HG03097 (cell line): Measurements from ENCODE around the gene SPART.
"Not testable (repeated sequence)": the region's sequence is repeated elsewhere in the genome, so short reads cannot be mapped to it uniquely, and the experiment has no call there.

Experiments
- ATAC-seq: cut with Tn5 transposase; IDR thresholded peaks from one replicate; pipeline ENCODE4 v1.9.1; 2021; ENCODE audit not compliant: unreplicated experiment, low FRiP score

The SPART gene

DNA sequence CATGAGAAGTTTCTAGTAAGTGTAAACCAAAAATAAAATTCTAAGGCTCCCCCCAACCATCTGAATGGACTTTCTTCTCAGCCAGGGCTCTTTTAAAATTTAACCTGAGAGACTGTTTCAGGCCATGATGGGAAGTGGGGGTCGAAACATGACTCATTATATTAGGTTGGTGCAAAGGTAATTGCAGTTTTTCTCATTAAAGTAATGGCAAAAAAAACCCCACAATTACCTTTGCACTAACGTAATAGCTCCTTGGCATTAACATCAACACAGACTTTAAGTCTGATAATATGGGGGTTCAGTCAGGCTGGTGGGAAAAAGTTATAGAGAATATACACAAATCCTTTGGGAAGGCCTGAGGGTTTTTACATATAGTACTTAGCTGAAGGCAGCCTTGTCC, 9.4 kb upstream of the SPART start:
- no peak for ATAC-seq

DNA sequence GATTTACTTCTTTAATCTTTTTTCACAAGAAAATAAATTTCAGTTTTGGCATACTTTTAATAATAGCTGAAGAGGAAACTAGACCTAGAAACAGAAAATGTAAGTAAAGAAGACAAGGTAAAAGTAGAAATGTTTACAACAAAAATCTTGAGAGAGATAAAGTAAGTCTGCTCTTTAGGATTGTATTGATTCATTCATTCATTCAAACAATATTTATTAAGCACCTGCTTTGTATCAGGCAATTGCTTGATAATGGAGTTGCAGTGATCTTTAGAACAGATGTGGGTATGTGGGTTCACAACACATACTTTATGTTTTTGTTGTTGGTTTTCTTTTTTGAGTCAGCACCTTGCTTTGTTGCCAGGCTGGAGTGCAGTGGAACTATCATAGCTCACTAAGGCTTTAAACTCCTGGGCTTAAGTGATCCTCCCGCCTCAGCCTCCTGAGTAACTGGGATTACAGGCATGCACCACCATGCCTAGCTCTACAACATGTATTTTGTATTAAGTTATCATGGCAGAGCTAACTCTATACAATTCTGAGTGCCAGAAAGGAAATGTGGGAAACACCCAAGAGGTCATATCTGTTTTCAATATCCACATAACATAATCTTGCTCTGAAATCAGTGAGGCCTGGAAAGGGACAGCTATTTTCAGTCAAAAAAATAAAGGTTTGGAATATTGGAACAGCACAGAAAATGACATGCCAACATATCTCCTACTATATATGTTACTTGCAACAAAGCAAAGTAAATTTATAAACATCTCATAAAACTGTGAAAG, 8.8 kb upstream of the SPART start:
- no peak for ATAC-seq

- no peak for ATAC-seq
These were observed 6.8 kb upstream of the SPART start for GRCh38 chr13:36353001-36353400.

GRCh38 chr13:36352350-36352749, 6.2 kb upstream of the SPART start:
- no peak for ATAC-seq

GRCh38 chr13:36347531-36348210, 1.5 kb upstream of the SPART start:
- ATAC-seq, result no peak

DNA sequence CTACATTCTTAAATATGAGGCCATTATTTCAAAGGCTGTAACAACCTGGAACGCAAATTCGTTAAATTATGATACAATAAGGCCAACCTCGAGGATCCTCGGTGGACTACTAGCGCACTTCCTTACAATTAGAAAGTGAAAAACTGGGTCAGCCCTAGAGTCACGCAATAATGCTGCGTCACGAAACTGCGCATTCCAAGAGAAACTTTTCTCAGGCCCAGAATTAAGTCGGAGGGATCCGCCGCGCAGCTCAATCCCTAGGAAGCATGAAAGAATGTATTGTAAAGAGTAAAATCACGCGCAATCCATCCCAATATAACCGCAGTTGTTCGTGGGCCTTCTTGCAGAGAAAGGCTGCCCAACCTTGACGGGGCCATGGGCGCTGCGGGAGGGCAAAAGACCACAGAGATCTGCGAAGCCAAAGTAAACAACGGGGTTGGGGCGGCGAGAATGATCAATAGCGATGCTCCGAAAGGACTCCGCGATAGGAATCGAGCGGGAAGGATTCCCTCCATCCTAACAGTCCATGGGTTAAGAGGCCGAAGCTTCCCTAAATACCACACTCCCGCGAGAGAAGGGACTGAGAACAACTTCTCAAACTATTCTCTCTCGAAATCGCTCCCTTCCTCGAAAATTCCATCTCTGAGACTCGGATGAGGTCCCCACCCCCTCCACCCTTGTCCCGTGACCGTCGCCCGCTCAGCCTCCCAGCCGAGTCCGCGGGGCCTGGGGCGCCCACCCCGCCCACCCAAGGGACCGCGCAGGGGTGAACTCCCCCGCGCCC, 564 bp downstream of the SPART start:
- ATAC-seq, result no peak

DNA sequence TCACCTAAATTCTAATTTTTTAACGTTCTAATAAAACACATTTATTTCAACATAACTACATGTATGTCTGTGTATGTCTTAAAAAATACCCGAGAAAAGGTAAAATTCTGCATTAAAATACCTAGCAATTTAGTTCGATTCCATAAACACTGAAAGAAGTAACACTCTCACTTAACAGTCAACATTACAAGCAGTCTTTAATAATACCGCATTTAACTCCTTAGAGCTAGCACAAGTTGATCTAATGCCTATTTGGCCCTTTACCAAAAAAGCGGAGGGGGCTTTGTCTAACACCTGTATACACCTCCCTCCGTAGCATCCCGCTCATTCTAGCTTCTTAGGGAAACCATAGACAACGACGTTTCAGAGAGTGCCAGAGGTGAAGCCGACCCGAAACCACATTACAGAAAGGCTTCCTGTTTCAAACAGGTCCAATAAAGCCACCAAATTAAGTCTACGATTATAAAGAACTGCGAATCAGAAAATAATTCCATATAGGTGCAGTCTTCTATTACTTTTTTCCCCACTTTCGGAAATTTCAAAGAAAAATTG, 1.2 kb downstream of the SPART start:
- no peak for ATAC-seq

DNA sequence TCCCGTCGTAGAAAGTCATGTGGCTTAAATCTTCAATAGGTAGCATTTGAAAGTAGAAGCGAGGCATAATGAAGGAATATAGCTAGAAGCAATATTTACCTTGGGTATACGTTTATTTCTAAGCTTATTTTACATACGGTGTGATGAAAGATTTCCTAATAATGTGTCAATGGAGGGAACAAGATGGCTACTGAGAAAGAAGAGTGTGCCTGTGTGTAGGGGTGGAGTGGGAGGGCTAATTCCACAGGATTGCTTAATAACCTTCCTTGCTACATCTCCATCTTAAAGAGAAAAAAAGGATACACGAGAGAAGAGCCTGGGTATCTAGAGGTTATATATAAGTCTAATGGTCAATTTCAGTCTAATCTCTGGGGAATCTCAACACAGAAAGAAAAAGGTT, 2.0 kb downstream of the SPART start:
- no peak for ATAC-seq

DNA sequence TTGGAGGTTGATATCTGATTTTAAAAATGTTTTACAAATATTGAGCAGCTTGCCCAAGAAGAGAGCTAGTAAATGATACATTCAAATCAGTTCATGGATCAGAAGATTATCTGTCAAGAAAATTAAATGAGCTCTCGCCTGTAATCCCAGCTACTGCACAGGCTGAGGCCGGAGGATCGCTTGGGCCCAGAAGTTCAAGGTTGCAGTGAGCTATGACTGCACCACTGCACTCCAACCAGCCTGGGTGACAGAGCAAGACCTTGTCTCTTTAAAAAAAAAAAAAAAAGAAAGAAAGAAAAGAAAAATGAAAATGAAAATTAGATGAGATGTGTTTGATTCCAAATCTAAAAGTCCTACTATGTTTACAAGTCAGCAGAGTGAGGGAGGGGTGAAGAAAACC, 2.4 kb downstream of the SPART start:
- no peak for ATAC-seq

DNA sequence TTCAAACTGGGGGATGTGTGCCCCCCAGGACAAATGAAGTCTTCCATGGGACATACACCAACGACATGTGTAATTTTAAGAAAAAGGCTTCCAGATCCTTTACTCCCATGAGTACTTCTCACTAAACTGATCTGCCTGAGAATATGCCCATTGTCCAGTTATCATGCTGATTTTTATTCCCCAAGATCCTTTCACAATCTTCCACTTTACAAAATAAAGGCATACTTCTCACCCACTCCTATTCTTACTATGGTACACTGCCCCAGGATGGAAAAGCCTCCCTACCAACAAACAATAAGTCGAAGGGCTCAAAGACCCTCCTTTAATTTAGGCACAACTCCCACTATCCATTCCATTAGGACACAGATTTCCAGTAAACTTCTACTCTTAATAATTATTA, 3.5 kb downstream of the SPART start:
- no peak for ATAC-seq

DNA sequence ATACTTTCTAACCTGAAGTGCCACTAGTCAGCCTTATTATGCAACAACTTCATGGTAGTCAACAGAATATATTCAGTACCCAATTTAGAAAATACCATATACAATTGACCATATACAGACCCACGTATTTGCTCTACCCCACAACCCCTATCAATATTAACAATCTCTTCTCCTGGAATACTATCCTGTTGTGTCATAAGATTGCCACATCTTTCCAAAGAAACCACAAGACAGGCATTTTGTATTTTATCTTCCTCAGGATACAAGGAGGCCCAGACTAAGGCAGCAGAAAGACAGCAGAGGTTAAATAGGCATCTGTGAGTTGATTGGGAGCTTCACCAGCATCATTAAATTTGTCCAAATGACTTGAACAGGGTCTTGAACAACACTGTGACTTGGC, 4.5 kb downstream of the SPART start:
- no peak for ATAC-seq

DNA sequence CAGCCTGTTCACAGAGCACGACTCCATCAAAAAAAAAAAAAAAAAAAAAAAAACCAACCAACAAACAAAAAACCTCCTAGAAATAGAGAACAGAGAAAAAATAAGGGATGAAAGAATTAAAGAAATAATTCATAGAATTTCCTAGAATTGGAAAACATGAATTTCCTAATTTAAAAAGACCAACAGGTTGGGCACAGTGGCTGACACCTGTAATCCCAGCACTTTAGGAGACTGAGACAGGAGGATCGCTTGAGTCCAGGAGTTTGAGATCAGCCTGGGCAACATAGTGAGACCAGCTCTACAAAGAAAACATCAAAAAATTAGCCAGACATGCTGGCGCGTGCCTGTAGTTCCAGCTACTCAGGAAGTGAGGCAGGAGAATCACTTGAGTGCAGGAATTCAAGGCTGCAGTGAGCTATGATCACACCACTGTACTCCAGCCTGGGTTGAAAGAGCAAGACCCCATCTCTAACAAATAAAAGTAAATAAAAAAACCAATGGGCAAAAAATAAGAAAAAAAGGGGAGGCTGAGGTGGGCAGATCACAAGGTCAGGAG, 6.5 kb downstream of the SPART start:
- ATAC-seq, result no peak

GRCh38 chr13:36337938-36338641, 8.1 kb downstream of the SPART start:
- ATAC-seq, result no peak

DNA sequence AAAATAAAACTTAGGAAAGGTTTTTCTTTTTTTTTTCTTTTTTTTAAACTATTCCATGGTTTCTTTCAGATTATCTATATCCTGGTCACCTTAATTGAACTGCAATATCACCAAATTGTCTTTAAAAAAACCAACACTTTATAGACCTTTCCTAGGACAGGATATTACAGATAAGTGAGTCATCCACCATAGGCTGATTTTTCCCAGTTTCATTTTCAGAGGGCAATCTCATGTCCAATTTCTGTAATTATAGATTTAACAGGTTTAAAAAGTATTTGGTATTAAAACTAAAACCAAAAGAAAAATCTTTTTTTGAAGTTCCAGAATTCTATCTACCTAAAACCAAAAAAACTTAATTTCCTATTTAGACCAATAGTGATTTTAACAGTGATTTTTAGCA, 13.2 kb downstream of the SPART start:
- ATAC-seq, result no peak

GRCh38 chr13:36332255-36332654, 13.9 kb downstream of the SPART start:
- ATAC-seq, result not testable (repeated sequence)

DNA sequence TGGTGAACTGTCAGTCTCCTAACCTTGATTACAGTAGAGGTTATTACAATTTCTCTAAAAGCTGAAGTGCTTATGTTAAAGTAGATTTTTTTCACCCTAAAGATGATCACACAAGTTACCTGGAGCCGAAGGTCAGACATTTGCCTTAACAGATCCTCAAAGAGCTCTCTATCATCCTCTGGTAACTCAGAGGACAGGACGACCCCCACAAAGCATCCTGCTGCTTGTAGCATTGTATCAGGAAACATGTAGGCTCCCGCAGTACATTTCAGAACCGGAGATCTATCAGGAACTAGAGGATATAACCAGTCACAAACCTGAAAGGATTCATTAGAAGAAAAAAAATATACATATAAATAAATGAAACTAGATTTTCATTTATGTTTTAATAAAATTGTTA, 14.9 kb downstream of the SPART start:
- ATAC-seq, result no peak

- ATAC-seq, result no peak
These were observed 16.8 kb downstream of the SPART start for GRCh38 chr13:36329361-36329760.

DNA sequence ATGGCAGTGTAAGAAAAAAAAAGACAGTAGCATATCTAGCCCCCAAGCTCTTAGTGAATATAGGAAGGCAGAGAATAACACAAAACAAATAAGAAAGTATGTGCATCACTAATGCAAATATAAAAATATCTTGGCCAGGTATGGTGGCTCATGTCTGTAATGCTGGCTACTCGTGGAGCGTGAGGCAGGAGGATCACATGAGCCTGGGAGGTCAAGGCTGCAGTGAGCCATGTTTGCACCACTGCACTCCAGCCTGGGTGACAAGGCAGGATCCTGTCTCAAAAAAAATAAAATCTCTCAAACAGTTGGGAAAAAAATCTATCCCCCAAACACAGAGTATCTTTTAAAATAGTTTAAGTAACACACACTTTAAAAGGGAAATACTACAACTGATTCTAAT, 17.4 kb downstream of the SPART start:
- ATAC-seq, result no peak

- no peak for ATAC-seq
These were observed 20.3 kb downstream of the SPART start for GRCh38 chr13:36325912-36326311.

DNA sequence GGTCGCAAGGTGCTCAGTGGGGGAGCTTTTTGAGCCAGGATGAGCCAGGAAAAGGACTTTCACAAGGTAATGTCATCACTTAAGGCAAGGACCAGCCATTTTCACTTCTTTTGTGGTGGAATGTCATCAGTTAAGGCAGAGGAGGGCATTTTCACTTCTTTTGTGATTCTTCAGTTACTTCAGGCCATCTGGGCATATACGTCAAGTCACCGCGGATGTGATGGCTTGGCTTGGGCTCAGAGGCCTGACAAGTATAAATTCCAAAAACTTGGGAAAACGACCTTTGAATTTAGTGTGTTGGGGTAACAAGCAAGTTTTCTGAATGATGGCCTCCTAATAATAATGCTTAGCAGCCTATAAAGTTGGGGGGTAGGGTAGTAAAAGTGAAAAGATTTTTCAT, 21.3 kb downstream of the SPART start:
- not testable (repeated sequence) for ATAC-seq
